Sigmoid colon (tissue), 7 donors: ENCODE results near the gene RGS7BP. TPM values are rescaled to one million over a fixed set of nuclear protein-coding genes. Genes with fewer than 3 reads are reported as not detected.

Source experiments
- DNase-seq: peaks from one replicate; pipeline ENCODE4 v3.0.0-alpha.2; 2019
- H3K27ac ChIP-seq, 4 donors: fragments of 200-600 bp; sonication (generic); one replicate each; pipeline ENCODE4 v1.5.1; 2016 to 2019; ENCODE audit warnings: mild to moderate bottlenecking in 1 of 4
- H3K27me3 ChIP-seq, 3 donors: fragments of 200-600 bp; sonication (generic); one replicate each; pipeline ENCODE4 v1.5.1; 2019; ENCODE audit warnings: mild to moderate bottlenecking in 1 of 3
- H3K36me3 ChIP-seq, 4 donors: fragments of 200-600 bp; sonication (generic); one replicate each; pipeline ENCODE4 v1.5.1; 2016 to 2019
- H3K4me1 ChIP-seq, 4 donors: fragments of 200-600 bp; sonication (generic); one replicate each; pipeline ENCODE4 v1.5.1; 2017 to 2019
- H3K4me3 ChIP-seq, 4 donors: fragments of 200-600 bp; sonication (generic); one replicate each; pipeline ENCODE4 v1.5.1; 2017 to 2019; ENCODE audit warnings: mild to moderate bottlenecking in 2 of 4, moderate library complexity in 1 of 4
- H3K9me3 ChIP-seq, 4 donors: fragments of 200-600 bp in 3 of 4; sonication (generic) in 3 of 4; one replicate each; pipeline versions ENCODE4 v1.5.1 to v1.6.1; 2013 to 2019
- CTCF ChIP-seq, 4 experiments: fragments of 450-650 bp in 3 of 4; fragments of 200-600 bp in 1 of 4; IDR thresholded peaks; one replicate each; pipeline ENCODE4 v1.5.1; 2016 to 2019; ENCODE audit warnings: antibody characterized with exemption in 4 of 4, mild to moderate bottlenecking in 3 of 4, moderate library complexity in 2 of 4
- EP300 ChIP-seq, 4 donors: sonication (generic); formaldehyde crosslinking; IDR thresholded peaks; one replicate each; pipeline ENCODE4 v1.6.1; 2017; ENCODE audit warnings: antibody characterized with exemption in 4 of 4
- POLR2A ChIP-seq, 2 donors: fragments of 450-650 bp; IDR thresholded peaks; one replicate each; pipeline ENCODE4 v1.6.1; 2016; ENCODE audit warnings: antibody characterized with exemption in 2 of 2, mild to moderate bottlenecking in 2 of 2, moderate library complexity in 2 of 2
- POLR2AphosphoS5 ChIP-seq, 4 donors: sonication (generic); formaldehyde crosslinking; IDR thresholded peaks; one replicate each; pipeline ENCODE4 v1.6.1; 2017; ENCODE audit warnings: antibody characterized with exemption in 4 of 4
- WGBS, 2 donors: extraction: QIAGEN DNeasy Blood & Tissue Kit; methylation state at CpG; one replicate each; pipeline ENCODE4 v1.1.7; 2013; 5-methylcytosine and 5-hydroxymethylcytosine counted together
- intact Hi-C: fragments of 100-400 bp; cut with DNase I; formaldehyde crosslinking; loops from one replicate; pipeline ENCODE4 v1.15.1; 2023
- polyA plus RNA-seq, 3 donors: library from polyadenylated mRNA; stranded (reverse); fragments of 200-250 nt; gene quantifications; one replicate each; pipeline ENCODE4 v1.2.3, GENCODE V29; 2013
- total RNA-seq, 4 donors: library from RNA; depleted of rRNA; stranded (reverse); fragments of >200 nt; gene quantifications; one replicate each; pipeline ENCODE4 v1.1.0, GENCODE V29; 2016
- donor health status: healthy with polysubstance abuse.
- donor health status: Bipolar disorder and iron deficiency.
- donor health status: healthy.

Gene RGS7BP
- total and polyA plus RNA-seq, 7 donors: 0.25 to 4.8 (median 0.71) TPM; not detected in 2

- no peak for DNase-seq
- Histone ChIP-seq H3K27ac (no peak overlapping the region), H3K4me3 (no peak overlapping the region), H3K36me3 (no peaks in the 10 kb centered on the region), H3K27me3 (no peaks in the 10 kb centered on the region), H3K4me1 (peaks cover 0 to 3% (median 0%) of the 10 kb centered on the region in 4 donors), H3K9me3 (no peaks in the 10 kb centered on the region)
- intact Hi-C loops: no loop called here
- WGBS, 2 donors: 71 to 77% methylated on average over 3 of the region's 3 CpGs
- TF ChIP-seq CTCF (IDR thresholded peaks at IDR 0.05) (no peak), POLR2AphosphoS5 (IDR thresholded peaks at IDR 0.05) (no peak), EP300 (IDR thresholded peaks at IDR 0.05) (no peak), POLR2A (IDR thresholded peaks at IDR 0.05) (no peak)
These were observed 140.4 kb downstream of the RGS7BP start for GRCh38 chr5:64646169-64646568.

GRCh38 chr5:64649512-64649911 is 143.7 kb downstream of the RGS7BP start:
- Histone ChIP-seq H3K27ac (no peak overlapping the region), H3K4me1 (peaks cover 0 to 3% (median 0%) of the 10 kb centered on the region in 4 donors), H3K9me3 (no peaks in the 10 kb centered on the region), H3K36me3 (no peaks in the 10 kb centered on the region), H3K4me3 (no peak overlapping the region), H3K27me3 (no peaks in the 10 kb centered on the region)
- intact Hi-C loops: no loop called here
- TF ChIP-seq POLR2AphosphoS5 (IDR thresholded peaks at IDR 0.05): no peak
- TF ChIP-seq CTCF (IDR thresholded peaks at IDR 0.05): no peak
- TF ChIP-seq EP300 (IDR thresholded peaks at IDR 0.05): no peak
- TF ChIP-seq POLR2A (IDR thresholded peaks at IDR 0.05): no peak
- no peak for DNase-seq
- 72 to 76% methylated on average over 2 of the region's 2 CpGs for WGBS, 2 donors

- H3K27me3 ChIP-seq: no peaks in the 10 kb centered on the region
- H3K36me3 ChIP-seq: no peaks in the 10 kb centered on the region
- 39 to 77% methylated on average over 3 of the region's 3 CpGs for WGBS, 2 donors
- H3K9me3 ChIP-seq: peaks cover 0 to 4% (median 0%) of the 10 kb centered on the region in 4 donors
- no peak for TF ChIP-seq POLR2A (IDR thresholded peaks at IDR 0.05)
- TF ChIP-seq POLR2AphosphoS5 (IDR thresholded peaks at IDR 0.05): no peak
- no peak for TF ChIP-seq CTCF (IDR thresholded peaks at IDR 0.05)
- TF ChIP-seq EP300 (IDR thresholded peaks at IDR 0.05): no peak
- H3K27ac ChIP-seq: no peak overlapping the region
- no peaks in the 10 kb centered on the region for H3K4me1 ChIP-seq
- DNase-seq: no peak
- no peak overlapping the region for H3K4me3 ChIP-seq
- intact Hi-C loops: no loop called here
These were observed 148.1 kb downstream of the RGS7BP start for GRCh38 chr5:64653766-64654560.

- H3K36me3 ChIP-seq: no peaks in the 10 kb centered on the region
- H3K4me1 ChIP-seq: no peaks in the 10 kb centered on the region
- H3K9me3 ChIP-seq: peaks cover 0 to 4% (median 0%) of the 10 kb centered on the region in 4 donors
- H3K4me3 ChIP-seq: no peak overlapping the region
- no peak for TF ChIP-seq POLR2A (IDR thresholded peaks at IDR 0.05)
- no peak overlapping the region for H3K27ac ChIP-seq
- DNase-seq: no peak
- H3K27me3 ChIP-seq: no peaks in the 10 kb centered on the region
- intact Hi-C loops: no loop called here
- WGBS, 2 donors: 37 to 73% methylated on average over 2 of the region's 2 CpGs
These were observed 148.7 kb downstream of the RGS7BP start for GRCh38 chr5:64654561-64654938.

- Histone ChIP-seq H3K4me3 (no peak overlapping the region), H3K27ac (no peak overlapping the region), H3K4me1 (no peaks in the 10 kb centered on the region), H3K27me3 (no peaks in the 10 kb centered on the region), H3K9me3 (peaks cover 0 to 4% (median 0%) of the 10 kb centered on the region in 4 donors), H3K36me3 (no peaks in the 10 kb centered on the region)
- intact Hi-C loops: no loop called here
- no peak for TF ChIP-seq POLR2A (IDR thresholded peaks at IDR 0.05)
- no peak for TF ChIP-seq EP300 (IDR thresholded peaks at IDR 0.05)
- TF ChIP-seq CTCF (IDR thresholded peaks at IDR 0.05): no peak
- TF ChIP-seq POLR2AphosphoS5 (IDR thresholded peaks at IDR 0.05): no peak
- WGBS, 2 donors: 61 to 73% methylated on average over 1 of the region's 1 CpG
- DNase-seq: no peak
These were observed 149.8 kb downstream of the RGS7BP start for GRCh38 chr5:64655596-64655995.
